Upper lobe of left lung (tissue), 4 donors: ENCODE data around the gene PLXNB1.

Experiments
- POLR2AphosphoS5 ChIP-seq, 2 donors: sonication (generic); formaldehyde crosslinking; IDR thresholded peaks; one replicate each; pipeline ENCODE4 v1.5.1; 2017; ENCODE audit warnings: antibody characterized with exemption in 2 of 2
- TF ChIP-seq, protein P1 (sequence below), 6 experiments: fragments of 450-650 bp in 4 of 6; fragments of 200-600 bp in 2 of 6; sonication (generic) in 2 of 6; IDR thresholded peaks; one replicate each; pipeline ENCODE4 v1.5.1; 2016 to 2019; ENCODE audit warnings: antibody characterized with exemption in 6 of 6

DNA sequence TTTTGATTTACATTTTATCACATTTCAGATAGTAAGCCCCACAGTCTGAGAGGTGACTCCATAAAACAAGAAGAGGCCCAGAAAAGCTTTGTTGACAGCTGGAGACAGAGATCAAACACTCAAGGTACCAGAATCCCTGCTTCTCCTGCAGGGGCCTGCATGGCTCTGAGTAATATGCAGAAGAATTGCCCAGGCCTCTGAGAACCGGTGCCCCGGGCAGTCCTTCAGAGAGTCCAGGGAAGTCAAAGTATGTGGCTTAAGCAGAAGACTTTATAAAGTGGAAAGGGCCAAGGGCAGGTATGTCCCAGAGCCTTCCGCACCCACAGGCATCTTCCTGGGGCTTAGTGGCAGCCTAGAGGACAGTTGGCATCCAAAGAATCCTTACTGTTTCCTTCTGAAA is 29.4 kb upstream of the PLXNB1 start:
- TF ChIP-seq, protein P1, sequence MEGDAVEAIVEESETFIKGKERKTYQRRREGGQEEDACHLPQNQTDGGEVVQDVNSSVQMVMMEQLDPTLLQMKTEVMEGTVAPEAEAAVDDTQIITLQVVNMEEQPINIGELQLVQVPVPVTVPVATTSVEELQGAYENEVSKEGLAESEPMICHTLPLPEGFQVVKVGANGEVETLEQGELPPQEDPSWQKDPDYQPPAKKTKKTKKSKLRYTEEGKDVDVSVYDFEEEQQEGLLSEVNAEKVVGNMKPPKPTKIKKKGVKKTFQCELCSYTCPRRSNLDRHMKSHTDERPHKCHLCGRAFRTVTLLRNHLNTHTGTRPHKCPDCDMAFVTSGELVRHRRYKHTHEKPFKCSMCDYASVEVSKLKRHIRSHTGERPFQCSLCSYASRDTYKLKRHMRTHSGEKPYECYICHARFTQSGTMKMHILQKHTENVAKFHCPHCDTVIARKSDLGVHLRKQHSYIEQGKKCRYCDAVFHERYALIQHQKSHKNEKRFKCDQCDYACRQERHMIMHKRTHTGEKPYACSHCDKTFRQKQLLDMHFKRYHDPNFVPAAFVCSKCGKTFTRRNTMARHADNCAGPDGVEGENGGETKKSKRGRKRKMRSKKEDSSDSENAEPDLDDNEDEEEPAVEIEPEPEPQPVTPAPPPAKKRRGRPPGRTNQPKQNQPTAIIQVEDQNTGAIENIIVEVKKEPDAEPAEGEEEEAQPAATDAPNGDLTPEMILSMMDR (IDR thresholded peaks at IDR 0.05), result no peak
- TF ChIP-seq POLR2AphosphoS5 (IDR thresholded peaks at IDR 0.05), result no peak
